Dedifferentiated amniotic fluid mesenchymal stem cell (primary cell): Measurements from ENCODE around the gene NEK8.
"Not testable (repeated sequence)": the region's sequence is repeated elsewhere in the genome, so short reads cannot be mapped to it uniquely, and the experiment has no call there.

Experiments used
- DNase-seq: peaks from one replicate; pipeline ENCODE4 v3.0.0-alpha.2; 2016; ENCODE audit errors: extremely low spot score

The NEK8 gene

DNA sequence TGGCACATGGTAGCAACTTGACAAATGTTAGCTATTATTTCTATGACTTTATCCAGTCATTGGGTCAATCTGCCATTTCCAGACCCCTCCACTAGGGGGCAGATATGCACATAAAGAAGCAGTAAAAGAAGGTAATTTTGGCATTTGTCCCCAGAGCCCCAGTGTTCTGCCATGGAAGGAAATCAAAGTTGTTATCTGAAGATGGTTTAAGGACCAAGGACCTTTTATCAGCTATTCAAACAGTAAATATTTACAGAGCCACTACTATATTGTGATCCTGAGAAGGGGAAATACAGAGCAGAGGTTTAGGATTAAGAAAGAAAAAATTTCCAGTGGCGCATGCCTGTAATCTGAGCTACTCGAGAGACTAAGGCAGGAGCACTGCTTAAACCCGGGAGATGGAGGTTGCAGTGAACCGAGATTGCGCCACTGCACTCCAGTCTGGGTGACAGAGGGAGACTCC, 35.2 kb downstream of the NEK8 start:
- DNase-seq = peak; percentile 81

DNA sequence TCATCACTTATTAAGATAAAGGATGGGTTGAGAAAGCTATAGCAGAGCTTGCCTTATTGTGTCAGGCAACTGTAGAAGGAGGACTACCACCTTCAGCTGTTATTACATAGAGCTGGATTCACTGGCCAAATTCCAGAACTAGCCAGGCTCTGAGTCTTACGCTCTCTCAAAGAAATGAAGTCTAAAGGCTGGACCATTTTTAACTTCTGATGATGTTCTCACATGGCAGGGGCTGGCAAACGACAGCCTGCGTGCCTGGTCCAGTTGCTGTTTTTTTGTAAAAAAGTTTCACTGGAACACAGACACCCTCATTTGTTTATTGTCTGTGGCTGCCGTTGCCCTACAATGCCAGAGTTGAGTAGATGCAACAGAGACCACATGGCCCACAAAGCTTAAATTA, 36.5 kb downstream of the NEK8 start:
- no peak for DNase-seq

DNA sequence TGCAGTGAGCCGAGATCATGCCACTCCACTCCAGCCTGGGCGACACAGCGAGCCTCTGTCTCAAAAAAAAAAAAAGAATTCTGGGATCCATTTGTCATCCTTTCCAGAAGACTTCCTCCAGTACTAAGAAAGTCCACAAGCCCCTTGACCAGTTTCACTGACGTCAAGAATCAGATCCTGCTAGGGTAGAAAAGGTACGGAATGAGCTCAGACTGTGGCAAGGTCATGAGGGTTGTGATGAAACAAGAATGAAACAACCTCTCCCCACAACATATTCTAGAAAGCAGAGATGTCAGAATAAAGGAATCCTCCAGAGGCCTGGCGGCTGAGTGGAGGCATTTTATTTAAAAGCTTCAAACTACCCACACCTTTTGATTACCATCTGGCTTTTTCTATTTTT, 45.1 kb downstream of the NEK8 start:
- DNase-seq = no peak

DNA sequence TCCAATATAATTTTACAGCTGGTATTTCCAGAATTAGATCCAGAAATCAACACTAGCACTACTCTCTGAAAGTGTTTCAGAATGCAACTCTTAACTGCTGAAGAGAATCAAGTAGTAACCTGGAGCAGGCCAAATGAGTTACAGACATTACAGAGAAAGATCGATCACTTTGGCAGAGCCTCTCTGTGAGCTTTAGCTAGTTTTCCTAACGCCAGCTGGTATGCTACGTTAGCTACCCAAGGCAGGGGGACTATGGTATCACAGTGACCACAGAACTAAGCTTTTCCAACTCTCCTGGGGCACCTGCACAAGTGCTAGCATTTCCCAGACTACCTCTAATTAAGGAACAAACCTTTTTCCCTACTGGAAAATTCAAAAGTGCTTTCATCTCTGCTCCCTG, 45.6 kb downstream of the NEK8 start:
- DNase-seq = no peak

DNA sequence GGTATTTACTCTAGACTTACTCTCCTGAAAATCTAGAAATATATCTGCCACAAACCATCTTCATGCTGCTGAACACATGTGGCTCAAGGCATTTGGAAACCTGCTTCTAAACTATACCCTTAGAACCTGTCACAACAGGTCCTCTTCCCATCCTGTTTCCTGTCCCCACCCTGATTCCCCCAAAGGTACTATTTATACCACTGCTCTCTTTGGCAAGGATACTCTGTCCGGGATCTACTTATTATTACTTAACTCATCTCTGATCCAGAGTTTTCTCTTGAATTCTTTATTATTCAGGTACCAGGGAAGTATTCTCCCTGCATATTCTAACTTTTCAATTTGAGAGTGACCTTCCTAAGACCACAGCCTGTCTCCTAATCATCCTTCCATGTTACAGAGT, 48.6 kb downstream of the NEK8 start:
- no peak for DNase-seq

DNA sequence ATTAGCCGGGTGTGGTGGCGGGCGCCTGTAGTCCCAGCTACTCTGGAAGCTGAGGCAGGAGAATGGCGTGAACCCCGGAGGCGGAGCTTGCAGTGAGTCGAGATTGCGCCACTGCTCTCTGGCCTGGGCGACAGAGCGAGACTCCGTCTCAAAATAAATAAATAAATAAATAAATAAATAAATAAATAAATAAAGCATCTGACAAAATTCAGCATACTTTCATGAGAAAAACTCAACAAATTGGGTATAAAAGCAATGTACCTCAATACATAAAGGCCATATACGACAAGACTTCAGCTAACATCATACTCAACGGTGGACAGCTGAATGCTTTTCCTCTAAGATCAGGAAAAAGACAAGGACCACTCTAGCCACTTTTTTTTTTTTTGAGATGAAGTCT, 51.0 kb downstream of the NEK8 start:
- not testable (repeated sequence) for DNase-seq

DNA sequence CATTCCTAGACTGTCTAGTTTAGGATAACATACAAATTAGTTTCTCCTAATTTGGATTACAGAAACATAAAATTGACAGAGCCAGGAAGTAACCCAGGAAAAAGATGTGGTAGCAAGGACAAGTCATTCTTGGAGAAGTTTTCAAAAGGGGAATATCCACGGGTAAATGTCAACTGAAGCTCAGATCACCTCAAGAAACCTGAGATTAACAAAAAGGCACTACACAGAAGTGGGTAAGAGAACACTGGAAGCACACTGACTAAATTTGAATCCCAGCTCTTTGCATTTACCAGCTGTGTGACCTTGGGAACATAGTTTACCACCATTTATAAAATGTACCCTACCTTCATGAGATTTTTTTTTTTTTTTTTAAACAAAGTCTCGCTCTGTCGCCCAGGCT, 54.6 kb downstream of the NEK8 start:
- no peak for DNase-seq

DNA sequence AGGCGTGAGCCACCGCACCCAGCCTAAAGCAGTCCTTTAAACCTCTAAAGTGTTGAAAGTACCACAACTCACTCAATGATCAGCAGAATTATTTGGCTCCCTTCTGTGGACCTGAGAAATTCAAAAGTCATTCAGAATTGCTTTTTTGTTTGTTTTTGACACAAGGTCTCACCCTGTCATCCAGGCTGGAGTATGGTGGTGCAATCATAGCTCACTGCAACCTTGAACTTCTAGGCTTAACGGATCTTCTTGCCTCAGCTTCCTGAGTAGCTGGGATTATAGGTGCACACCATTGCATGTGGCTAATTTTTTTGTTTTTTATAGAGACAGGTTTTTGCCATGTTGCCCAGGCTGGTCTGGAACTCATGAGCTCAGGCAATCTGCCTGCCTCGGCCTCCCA, 59.5 kb downstream of the NEK8 start:
- DNase-seq = no peak
